Cerebellar cortex (tissue), 1 donor: ENCODE data around the gene ABCC10.
A peak's percentile ranks its signal among the peaks of the same experiment; 100 is the strongest.

Experiments used
- DNase-seq: peaks from one replicate; pipeline ENCODE4 v3.0.0-alpha.2; 2015; ENCODE audit warnings: low spot score

Gene ABCC10

DNA sequence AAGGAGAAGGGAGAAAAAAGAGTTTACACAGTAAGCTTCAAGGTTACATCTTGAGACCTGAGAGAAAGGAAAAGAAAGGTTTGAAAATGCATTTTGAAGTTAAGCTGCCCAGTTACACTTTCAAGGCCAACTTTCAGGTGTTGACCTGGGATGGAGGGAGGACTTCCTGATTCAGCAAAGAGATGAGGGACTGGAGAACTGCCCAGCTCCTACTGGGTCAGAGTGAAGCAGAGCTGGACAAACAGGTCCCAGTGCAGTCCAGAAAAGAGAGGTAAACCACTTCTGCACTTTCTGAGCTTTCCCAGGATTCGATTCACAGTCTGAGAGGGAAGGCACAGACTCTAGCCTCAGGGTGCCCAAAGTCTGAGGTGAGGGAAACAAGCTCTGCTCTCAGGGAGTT, 44.1 kb downstream of the ABCC10 start:
- no peak for DNase-seq

DNA sequence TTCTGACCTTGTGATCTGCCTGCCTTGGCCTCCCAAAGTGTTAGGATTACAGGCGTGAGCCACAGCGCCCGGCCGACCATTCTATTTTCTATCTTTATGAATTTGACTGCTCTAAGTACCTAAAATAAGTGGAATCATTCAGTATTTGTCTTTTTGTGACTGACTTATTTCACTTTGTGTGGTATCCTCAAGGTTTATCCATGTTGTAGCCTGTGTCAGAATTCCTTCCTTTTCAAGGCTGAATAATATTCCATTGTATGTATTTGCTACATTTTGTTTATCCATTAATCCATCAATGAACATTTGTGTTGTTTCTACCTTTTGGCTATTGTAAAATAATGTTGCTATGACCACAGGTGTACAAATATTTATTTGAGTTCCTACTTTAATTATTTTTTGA, 45.2 kb downstream of the ABCC10 start:
- no peak for DNase-seq

DNA sequence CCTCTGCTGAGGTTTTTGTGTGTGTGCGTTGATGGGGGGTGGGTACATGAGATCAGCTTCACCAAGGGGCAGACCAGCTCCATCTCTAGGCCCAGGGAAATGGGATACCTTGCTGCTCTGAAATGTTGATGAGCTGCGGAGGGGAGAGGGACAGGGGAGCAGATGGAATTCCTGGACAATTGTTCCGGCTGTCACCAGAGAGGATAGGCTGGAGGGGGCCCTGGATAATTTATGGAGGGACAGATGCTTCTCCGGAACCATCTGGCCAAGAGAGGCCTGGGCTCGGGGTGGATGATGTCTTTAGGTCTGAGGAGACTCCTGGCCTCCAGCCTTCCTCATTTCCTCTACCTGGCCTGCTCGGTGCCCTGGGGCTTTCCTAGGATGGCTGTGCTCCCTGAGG, 48.2 kb downstream of the ABCC10 start:
- DNase-seq, result no peak

DNA sequence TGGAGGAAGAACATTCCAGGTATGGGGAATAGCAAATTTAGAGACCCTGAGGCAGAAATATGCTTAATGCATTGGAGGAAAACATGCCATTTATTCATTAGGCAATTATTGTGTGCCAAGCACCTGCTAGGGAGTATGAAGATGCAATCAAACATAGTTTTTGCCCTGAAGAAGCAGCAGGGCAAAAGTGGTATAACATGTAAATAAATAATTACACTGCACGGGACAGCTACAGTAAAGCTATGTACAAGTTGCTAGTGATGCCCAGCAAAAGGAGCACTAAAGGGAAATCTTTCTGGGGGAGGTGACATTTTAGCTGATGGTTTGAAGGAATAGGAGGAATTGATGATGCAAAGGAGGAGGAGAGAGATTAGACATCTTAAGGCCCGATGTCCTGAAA, 49.4 kb downstream of the ABCC10 start:
- DNase-seq, result no peak

DNA sequence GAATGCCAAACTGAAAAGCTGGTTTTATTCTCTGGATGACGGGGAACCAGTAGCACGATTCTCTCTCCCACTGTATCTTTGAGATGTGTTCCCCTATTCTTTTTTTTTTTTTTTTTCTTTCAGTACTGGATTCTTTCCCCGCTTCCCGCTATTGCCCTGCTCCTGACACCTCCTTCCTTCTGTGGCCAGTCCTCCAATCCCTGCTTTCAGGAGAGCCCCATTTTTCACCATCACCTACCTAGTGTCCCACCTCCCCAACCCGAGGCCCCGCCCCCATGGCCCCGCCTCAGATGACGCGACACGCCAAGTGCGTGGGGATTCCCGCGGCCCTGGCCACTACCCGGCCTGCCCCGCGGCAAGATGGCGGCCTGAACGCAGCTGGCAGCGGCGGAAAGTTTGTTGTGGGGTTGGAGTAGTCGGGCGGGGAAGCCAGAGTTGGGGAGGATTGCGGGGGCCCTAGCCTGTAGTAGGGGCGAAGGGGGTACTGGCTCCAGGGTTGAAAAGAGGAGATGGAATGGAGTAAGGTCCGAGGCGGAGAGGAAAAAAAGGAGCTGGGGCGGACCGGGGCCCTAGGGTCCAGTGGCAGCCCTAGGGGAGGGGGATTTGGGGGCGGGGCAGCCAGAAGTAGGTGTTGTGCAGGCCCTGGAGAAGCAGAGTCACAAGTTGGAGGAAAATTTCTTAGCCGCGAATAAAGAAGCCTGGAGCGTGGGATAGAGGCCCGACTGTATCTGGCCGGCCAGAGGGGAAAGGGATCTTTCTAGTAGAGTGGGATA, 50.1 kb downstream of the ABCC10 start, which contains the start of gene TJAP1:
TJAP1 (plus strand) TSS at position 336 of the 773 bp plus-strand sequence. CDS start 21,432 bp downstream, outside the sequence.
- peak; percentile 96 for DNase-seq

DNA sequence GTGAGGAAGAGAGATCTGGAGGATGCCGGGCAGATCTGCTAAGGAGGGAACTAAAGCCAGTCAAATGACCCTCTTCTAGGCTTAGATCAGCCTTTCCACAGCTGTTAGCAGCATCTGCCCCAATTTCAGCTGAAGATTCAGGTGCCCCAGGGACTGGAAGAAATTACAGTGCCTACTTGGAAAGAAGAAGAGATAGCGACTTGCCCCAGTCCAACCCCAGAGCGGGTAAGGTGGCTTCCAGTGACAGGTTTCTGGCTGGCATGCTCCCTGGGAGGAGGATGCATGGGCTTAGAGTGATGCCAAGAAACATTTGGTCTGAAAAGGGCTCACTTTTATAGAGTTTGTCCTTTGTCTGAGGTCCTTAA, 50.6 kb downstream of the ABCC10 start:
- no peak for DNase-seq

DNA sequence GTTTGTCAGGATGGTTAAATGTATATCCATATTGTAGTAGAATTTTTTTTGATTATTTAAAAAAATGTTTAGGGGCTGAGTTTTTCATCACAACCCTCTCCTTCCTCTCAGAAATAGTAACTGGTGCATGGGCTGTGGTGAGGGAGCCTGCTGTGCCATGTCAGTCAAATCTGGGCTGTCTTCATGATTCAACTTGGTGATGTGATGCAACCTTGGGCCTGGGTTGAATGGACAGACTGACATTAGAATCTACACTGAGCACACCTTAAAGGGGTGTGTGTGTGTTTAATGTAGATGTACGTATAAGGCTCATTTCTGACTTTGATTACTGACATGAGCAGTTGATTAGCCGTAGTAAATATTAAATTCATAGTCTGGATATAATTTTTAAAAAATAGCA, 53.7 kb downstream of the ABCC10 start:
- no peak for DNase-seq

DNA sequence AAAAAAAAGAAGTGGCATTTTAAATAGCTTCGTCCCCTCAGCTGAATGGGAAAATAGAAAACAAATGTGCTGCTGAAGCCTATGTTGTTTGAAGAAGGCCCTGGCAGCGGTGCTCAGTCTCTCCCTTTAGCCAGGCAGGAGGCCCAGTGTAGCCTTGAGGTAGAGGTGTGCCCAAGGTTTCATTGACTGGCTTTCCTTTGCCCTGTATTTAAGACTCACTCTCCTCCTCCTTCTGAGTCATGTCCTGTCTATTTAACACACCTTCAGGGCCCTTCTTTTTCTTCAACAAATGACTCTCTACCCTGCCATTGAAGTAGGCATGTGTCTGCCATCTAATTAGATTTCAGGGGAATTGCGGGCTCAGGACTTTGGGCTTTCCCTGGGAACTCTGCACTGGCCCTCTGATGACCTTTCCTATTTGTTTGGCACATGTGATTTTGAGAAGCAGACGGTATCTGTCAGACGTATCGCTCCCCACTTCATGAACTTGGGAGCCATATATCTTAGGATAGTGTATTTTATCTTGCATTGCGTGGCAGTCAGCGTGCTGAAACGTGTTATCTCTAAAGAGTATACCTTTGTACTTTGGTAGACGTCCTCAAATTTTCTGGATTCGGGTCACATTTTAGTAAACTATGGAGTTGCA, 54.4 kb downstream of the ABCC10 start:
- no peak for DNase-seq

DNA sequence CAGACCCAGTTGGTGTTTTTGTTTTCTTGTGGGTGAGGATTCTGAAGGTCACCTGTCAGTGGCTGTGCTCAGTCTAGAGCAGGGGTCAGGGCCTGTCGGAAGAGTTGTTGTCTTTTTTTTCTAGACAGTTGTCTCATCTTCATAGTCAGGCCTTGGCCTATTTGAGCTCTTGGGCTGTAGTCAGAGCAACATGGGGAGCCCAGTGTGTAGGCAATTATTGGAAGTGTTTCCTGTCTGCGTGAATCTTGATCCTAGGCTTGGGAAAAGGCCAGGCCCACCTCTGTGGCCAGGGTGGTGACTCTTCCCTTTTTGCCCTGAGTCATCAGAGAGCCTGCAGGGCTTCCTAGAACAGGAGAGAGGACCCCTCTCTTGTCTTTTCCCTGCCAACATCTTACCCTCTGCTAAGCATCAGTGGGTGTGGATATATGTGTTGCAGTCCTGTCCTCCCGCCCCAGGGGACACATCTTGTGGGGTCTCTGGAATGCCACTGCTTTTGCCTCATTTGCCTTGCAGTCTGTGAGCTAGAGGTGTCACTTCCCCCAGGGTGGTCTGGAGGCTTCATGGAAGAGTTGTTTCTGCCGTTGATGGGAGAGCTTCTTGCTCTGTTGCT, 61.4 kb downstream of the ABCC10 start:
- no peak for DNase-seq

DNA sequence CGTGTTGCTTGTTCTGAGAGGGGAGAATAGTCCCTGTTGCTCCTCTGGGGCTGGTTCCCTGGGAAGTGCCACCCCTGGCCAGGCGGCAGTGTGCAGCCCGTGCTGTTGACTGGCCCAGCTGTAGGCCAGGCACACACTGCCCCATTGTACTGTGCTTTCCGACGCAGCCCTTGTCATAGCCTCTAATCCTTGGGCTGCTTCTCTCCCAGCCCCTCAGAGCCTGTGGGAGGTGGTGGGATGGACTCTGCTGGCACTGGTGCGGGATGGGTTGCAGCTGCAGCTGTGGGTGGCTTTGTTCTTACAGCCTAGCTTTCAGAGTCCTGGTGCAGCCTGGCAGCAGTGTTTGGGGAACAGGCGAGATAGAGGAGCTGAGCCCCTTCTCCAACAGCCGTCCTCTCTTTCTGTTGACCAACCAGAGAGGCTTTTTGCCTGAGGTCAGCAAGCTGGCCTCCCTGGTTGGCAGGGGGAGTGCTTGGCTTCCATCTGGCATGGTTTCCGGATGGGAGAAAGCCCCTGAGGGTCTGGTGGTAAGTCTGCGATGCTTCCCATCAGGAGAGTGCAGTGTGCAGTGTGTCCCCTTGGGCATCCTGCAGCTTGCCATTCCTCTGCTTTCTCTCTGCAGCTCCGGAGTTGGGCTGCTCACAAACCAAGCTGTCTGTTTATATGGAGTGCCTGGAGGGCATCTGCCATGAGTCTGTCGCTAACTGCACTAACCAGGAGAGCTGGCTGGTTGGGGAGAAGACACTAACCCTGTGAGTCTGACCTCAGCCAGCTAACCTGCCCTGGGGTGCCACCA, 62.1 kb downstream of the ABCC10 start:
- DNase-seq, result no peak

DNA sequence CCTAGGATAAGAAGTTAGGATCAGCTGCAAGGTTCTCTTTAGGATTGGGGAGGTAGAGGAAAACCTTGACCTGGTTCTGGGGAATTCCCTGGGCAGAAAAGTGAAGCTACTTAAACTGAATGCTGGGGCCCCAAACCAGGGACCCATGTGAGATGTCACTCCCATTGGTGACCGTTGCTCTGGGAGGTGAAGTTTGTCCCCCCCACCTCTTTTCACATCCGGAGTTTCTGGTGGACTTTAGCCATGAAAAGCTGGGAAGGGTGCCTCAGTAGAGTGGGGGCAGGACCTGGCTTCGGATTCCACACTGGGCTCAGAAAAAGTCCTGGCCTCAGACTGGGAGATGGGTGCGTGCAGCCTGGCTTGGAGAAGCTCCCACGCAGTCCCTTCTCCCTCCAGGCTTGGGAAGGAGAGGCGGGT, 63.2 kb downstream of the ABCC10 start:
- DNase-seq, result no peak

DNA sequence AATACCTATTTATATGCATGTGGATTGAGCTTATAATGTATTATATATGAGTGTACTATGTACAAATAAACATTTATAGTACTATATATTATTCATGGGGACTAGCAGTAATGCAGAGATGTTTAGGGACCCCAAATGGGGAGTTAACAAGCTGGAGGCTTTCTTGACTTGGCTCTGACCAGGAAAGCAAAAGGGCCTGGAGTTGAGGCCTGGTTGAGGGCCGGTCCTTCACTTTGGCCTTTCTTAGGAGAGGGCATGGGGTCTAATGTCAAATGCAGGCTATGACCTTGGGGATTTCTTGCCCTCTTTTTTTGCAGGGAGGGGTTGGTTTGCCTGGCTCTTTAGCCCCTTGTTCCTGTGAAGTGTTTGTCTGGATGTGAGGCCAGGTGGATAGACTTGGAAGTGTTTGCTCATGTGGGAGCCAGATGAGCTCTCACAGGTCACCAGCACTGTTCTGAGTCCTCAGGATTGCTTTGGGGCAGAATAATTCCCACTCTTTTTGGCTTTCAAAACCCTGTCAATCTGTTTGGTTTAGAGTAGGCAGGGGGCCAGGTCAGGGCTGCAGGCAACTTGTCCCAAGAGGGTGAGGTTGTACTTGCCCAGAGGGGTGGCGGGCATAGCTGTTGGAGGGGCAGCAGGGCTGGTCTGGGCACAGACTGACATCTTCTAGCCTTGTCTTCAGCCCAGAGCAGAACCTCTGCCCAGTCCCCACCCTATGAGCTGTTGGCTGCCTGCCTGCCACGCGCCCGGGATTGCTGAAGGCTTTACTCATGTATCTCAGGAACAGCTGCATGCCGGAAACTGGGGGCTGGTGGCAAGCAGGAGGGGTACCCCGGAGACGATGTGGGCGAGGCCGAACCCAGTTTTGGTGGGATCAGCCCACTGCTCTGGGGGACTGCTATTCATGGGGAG, 64.7 kb downstream of the ABCC10 start:
- no peak for DNase-seq

DNA sequence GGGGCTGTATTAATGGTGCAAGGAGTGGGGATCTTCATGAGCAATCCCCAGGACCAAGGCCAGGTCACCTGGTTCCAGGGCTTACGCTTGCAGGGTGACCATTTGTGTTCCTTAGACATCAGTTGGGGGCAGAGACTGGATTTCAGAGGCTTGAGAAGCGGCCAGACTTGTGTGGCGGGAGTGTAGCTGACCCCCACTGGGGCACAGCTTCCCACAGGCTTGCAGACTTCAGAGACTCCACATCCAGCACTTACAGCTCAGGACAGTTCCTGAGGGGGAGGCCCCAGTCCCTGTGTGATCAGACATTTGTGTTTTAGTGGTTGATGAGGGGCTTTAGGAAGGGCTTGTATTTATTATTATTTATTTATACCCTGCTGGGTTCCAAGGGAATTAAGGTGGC, 65.3 kb downstream of the ABCC10 start:
- DNase-seq, result no peak

DNA sequence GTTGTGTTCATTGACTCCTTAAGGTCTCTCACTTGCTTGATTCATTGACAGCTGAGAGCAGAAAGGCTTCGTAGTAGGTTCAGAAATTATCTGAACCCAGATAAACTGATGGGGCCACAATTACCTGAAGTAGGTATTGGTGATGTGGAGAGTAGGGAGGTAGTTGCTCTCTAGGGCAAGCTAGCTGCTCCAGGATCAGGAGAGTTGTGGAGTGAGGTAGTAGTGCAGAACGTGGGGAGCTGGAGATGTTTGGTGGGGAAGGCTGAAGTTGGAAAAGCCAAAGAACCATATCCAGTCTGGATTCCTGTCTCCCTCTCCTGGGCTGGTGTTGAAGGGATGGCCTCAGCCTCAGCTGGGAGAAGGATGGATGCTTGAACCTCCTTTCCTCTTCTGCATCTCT, 65.9 kb downstream of the ABCC10 start:
- DNase-seq, result no peak

DNA sequence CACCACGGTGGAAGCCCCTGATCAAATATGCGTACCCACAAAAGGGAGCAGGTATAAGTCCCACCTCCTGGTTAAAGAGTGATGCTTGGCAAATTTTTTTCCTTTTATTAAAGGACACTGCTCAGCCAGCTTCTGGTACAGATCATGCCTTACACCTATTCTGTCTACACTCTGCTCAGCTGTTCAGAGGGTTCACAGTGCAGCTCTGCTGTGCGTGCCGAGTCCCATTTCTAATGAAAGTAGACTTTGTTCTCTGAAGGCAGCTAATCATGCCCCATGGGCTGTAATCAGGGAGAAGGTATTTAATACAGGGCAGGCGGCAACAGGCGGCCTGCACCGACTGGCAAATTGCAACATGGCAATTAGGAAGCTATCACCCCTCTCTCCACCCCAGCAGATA, 66.5 kb downstream of the ABCC10 start:
- DNase-seq, result no peak

DNA sequence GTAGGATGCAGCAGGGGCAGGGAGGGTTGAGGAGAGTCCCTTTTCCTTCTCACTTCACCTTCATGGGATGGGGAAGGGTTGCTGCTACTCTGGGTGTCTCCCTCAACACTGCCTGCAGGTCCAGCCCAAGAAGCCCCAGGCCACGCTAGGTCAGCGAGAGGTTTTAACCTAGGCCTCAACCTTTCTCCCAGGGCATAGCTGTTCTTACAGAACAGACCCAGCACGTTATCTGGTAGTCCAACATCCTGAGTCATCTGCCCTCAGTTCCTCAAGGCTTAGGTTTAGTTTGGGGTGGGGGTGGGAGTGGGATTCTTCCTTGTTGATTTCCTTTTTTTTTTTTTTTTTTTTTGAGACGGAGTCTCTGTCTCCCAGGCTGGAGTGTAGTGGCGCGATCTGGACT, 67.0 kb downstream of the ABCC10 start:
- DNase-seq, result no peak

DNA sequence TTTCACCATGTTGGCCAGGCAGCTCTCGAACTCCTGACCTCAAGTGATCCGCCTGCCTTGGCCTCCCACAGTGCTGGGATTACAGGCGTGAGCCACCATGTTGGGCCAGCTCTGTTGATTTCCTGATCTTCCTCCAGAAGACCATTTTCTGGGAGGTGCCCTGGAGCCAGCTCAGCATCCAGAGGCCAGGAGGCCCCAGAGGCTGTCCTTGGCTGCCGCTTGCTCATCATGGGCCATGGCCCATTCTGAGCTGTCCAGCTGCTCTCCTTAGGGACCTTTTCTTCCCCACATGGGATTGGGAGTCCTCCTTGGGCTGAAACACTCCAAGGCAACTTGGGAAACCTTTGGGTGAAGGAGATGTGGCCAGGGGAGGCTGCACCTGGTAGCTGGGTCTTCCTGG, 67.4 kb downstream of the ABCC10 start:
- no peak for DNase-seq

DNA sequence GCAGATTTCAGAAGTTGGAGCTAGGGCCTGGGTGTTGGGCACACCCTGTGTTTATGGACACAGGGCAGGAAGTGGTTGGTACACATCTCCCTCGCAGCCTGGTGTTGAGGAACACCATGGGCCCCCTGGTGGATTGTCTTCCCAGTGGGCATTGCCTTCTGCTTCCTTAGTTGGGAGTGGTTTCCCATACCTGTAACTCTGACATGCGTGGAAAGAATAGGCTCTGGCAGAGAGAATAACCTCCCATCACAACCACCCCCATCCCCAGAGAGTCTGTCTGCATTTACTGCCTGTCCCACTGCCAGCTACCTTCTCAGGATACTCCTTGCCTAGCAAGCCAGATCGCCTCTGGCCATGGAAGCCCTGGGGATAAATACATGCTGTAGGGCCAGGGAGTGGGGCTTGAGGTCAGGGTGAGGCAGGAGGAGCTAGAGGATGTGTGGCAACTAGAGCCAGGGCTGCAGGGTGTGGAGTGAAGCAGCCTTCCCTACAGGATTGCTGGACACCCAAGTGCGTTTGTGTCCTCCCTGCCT, 68.1 kb downstream of the ABCC10 start:
- DNase-seq, result no peak

DNA sequence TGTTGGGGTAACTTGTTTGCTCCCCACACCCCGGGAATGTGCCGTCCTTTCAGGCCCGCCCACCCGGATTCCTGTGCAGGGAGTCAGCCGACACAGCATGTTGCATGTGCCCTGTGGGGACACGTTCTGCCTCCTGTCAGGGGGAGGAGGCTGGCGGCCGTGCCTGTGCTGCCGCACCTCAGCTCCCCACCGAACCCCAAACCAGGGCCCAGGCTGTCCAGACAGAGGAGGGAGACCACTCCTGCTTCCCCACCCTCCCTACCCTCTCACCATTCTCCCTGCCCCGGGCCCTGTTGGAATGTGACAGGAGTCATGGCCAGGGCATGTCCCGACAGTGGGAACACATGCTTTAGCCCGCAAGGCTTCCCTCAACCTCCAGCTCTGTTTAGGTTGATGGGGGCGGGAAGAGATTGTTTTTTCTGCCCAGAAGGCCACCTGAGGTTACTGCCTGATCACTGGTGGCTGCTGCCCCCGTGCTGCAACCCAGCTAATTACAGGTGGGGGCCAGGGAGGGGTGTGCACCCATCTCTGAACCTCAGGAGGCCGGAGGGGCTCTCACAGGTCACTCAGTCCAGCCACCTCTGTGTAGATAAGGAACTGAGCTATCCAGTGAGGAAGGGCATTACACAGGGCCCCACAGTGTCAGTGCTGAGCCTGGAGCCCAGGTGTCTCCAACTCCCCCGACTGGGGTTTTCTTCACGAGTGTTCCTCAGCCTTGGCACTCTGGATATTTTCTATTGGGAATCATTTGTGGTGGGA, 69.2 kb downstream of the ABCC10 start:
- DNase-seq, result peak; percentile 70

DNA sequence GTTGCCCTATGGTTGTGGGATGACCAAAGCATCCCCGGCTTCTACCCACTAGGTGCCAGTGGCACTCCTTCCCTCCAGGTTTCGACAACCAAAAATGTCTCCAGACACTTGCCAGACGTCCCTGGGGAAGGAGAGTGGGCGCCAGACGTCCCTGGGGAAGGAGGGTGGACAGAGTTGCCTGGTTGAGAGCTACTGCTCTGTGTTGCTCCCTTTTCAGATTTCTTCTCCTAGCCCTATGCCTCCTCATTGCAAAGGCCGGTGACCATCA, 69.7 kb downstream of the ABCC10 start:
- DNase-seq, result no peak

DNA sequence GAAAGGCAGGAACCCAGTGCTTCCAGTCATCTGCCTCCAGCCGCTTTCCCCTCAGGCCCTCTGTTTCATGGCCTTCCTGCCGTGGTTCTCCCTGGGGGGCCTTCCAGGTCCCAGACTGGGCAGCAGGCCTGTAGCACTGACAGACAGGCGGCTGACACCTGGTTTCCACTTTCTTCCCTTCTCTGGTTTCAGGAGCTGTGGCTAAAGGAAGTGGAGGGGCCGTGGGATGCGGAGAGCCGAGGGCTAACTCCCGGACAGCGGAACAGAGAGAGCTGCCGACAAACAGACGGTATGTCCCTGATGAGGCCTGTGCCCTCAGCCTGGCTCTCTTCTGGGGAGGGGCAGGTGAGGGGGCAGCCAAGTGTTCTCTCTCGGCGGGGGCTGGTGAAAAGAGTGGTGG, 70.3 kb downstream of the ABCC10 start:
- no peak for DNase-seq
